Middle frontal gyrus (tissue), 1 donor: ENCODE data around the gene PTPRH.

Experiments
- DNase-seq: peaks from one replicate; pipeline ENCODE4 v3.0.0-alpha.2; 2015; ENCODE audit warnings: low spot score; ENCODE audit errors: extremely low spot score

Gene PTPRH

DNA sequence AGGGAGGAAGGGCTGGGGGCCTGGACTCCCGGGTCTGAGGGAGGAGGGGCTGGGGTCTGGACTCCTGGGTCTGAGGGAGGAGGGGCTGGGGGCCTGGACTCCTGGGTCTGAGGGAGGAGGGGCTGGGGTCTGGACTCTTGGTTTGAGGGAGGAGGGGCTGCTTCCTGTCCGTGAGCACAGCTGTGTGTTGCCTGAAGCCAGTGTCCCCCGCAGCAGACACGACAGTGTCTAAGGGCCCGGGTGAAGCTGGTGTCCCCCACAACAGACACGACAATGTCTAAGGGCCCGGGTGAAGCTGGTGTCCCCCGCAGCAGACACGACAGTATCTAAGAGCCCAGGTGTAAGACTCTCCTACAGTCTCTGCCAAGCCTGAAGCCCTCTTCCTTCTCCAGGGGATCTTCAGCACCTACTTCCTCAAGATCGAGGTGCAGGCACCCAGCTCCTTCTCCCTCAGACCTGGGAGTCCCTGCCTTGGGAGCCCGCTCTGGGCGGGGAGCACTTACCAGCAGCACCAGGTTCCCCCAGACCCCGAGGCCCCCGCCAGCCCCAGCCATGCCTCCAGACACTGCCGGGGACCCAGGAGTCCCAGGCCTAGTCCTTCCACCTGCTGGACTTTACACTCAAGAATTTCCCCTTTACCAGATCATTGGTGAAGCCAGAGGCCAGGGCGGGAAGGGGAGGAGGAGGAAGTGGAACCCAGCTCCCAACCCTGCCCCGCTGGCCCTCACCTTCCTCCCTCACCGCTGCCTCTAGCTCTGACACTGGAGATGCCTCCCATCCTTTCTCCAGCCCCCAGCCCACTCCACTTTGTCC lies at the start of gene PTPRH:
PTPRH (minus strand) TSS at position 622 of the 813 bp plus-strand sequence; CDS start at position 554, 68 bp downstream.
- DNase-seq = no peak

GRCh38 chr19:55258476-55258827 lies 49.2 kb upstream of the PTPRH start:
- no peak for DNase-seq

DNA sequence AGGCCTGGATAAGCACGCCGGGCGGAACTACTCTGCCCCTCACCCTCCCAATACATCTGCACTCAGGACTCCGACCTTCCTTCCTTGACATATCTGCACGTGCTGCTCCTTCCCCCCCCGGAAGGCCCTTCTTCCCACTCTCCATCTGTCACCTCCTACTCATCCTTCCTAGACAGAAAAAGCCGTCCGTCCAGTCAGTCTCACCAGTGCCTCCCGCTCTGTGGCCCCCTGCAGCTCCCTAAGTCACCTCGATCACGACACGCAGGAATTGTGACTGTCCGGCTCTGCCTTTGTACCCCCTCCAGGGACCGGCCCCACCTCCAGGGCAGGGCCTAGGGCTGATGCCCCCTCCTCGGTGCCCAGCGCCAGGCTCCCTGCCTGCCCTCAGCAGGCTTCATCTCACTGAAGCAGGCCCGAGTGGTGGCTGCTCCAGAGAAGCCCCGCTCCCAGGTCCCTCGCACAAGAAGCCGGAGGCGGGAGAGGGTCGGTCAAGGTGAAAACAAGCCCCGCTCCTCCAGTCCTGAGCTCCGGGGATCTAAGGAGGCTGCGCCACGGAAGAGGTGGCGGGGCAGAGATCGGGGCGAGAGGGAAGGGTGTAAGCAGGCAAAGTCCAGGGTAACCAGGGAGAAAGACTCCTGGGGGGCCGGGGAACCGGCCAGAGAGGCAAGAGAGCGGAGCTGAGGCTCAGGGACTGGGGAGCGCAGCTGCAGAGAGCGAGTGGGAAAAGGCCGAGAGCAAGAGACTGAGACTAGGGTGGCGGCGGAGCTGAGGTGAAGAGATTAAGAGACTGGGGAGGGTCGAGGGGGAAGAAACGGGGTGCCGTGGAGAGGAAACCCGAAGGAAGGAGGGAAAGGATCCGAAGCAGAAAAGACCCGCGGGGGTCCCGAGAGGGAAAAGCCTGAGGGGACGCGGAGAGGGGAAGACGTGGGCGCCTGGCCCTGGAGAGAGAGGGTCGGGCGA lies 48.4 kb upstream of the PTPRH start:
- no peak for DNase-seq

GRCh38 chr19:55256562-55257460 lies 47.5 kb upstream of the PTPRH start:
- no peak for DNase-seq

DNA sequence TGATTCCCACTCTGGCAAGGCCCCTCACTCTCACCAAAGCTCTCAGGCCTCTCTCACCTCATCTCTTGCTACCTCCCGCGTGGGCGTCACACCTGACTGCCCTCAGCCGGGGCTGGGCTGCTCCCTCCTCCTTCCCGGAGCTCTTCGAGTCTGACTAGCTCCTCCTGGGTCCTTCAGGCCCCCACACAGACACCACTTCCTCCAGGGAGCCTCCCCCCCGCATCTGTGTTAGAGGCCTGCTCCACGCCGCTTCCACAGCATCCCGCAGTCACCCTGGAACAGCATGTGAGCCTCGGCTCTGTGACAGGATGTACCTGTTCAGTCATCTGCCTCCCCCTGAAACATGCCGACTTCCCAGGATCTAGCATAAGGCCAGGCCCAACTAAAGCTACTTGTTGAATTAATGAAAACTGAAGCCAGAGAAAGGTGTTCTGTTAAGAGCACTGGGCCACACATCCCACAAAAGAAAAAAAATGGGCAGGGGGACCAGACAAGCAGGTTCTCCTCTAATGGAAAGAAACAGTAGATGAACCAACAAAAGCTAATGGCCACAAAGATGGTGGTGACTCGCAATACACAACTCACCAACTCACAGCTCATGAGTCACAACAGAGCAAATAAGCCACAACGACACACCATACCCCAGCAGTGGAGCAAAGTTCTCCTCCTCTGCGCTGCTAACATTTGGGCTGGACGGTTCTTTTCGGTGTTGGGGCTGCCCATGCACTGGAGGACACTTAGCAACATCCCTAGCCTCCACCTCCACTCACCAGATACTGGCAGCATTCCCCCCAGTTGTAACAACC lies 46.5 kb upstream of the PTPRH start:
- DNase-seq = no peak

DNA sequence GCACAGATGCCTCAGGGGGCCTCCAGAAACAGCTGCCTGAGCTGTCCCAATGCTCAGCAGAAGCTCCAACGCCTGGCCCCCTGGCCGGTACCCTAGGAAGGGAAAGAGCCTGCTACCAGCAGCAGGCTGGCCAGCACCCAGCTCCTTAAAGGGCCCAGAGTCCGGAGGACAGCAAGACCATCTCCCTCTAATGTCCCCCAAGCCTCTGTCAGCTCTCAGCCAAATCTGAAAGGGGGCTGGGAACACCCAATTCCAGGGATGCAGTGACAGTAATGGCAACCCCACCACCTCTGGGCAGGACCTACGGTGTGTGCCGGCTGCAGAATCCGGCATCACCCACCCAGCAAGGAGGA lies 45.3 kb upstream of the PTPRH start:
- no peak for DNase-seq

- no peak for DNase-seq
Observed at GRCh38 chr19:55253842-55254624, 44.7 kb upstream of the PTPRH start.

- no peak for DNase-seq
Observed at GRCh38 chr19:55252760-55253663, 43.7 kb upstream of the PTPRH start.

DNA sequence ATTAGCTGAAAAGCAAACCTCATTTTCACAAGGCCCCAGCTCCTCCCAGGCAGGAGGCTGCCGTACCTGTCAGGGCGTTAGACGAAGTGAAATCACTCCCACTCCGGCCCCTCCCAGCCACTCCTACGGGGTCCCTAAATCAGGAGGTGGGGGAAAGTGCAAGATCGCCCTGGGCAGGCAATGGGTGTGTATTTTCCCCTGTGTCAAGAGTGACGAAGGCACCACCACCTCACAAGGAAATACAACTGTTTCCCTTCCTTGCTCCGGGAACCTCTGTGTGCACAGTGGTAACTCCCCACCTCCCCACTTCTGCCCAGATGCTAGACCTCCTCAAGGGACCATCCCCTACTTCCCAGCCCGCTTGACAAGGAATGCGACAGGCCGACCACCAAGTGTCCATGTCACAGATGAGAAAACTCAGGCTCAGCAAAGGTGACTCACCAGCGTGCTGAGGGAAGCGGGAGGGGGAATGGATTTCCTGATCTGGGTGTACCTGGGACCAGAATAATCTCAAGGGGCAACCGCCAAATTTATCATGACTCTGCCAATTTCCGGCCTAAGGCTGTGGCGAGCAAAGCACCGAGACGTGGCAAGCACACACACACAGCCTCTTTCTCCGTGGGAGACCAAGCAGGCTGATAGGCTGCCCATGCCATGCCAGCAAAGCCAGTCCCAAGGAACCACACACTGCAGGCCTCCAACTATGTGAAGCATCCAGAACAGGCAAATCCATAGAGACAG lies 42.2 kb upstream of the PTPRH start:
- no peak for DNase-seq

- no peak for DNase-seq
Observed at GRCh38 chr19:55250262-55251036, 41.1 kb upstream of the PTPRH start.

DNA sequence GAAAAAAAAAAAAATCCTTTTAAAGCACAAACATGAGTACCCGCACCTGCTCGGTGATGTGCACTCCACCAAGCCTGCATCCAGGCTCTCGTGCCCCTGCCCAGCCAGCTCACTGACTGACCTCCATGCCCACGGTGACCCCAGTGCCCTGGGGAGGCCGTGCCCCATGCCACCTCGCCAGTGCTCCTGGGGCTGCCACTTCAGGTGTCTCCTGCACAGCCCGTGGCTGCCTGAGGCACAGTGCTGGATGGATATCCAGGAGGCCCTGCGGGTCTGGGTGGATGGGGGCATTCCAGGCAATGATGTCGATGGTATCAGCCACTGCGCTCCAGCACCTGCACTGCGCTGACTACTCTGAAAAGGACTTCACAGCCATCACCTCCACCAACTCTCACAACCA lies 40.5 kb upstream of the PTPRH start:
- DNase-seq = no peak

GRCh38 chr19:55248704-55249103 lies 39.4 kb upstream of the PTPRH start:
- no peak for DNase-seq

- DNase-seq = no peak
Observed at GRCh38 chr19:55248166-55248675, 38.9 kb upstream of the PTPRH start.

DNA sequence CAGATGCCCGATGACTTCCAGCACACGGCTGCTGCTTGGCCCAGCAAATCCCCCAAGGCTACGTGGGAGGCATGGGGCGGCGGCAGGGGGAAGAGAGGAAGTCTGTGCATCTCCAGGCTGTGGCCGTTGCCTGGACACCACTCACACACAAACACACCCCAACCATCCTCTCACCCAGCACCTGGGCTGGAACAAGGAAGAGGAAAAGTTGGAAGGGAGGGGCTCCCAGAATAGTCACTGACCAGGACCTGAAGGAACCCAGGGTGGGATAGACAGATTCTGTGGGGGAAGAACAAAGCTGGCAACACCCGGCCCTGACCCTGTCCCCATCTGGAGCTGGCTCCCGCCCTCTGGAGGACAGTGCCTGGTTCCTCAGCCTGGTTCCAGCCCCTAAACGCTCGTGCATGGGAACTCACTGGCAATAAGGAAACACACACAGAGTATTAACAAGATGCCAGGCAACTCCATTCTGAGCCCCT lies 38.4 kb upstream of the PTPRH start:
- DNase-seq = no peak

GRCh38 chr19:55246462-55247451 lies 37.5 kb upstream of the PTPRH start:
- DNase-seq = no peak
